Cardiac septum (tissue), 1 donor: ENCODE measurements around the gene TIGD4. TPM values are rescaled to one million over a fixed set of nuclear protein-coding genes. Genes with fewer than 3 reads are reported as not detected.

Source experiments
- DNase-seq: peaks from one replicate; pipeline ENCODE4 v3.0.0-alpha.2; 2020; ENCODE audit warnings: low spot score
- intact Hi-C: fragments of 100-400 bp; cut with DNase I; formaldehyde crosslinking; loops from one replicate; pipeline ENCODE4 v1.14.0; 2022
- total RNA-seq: library from RNA; stranded (reverse); fragmentation: NEBNext Ultra II Directional; extraction: Animal tissue kit (Norgen Biotek cat#: 25700); gene quantifications from one replicate; pipeline ENCODE4 v1.2.1, GENCODE V29; 2021
- donor health status: DM: no; HTN: no; CAD: no.

TIGD4 gene
- total RNA-seq, 1 donor from 2014 or later: 0.40 TPM

- no peak for DNase-seq
- intact Hi-C loops: no loop called here
These were observed 50.1 kb downstream of the TIGD4 start for GRCh38 chr4:152729466-152729865.

GRCh38 chr4:152728343-152728742, 51.2 kb downstream of the TIGD4 start:
- no peak for DNase-seq
- intact Hi-C loops: no loop called here

GRCh38 chr4:152727784-152728183, 51.7 kb downstream of the TIGD4 start:
- no peak for DNase-seq
- intact Hi-C loops: no loop called here

- DNase-seq: no peak
- intact Hi-C loops: no loop called here
These were observed 55.0 kb downstream of the TIGD4 start for GRCh38 chr4:152724494-152724893.

- intact Hi-C loops: no loop called here
- DNase-seq: no peak
These were observed 56.3 kb downstream of the TIGD4 start for GRCh38 chr4:152723236-152723635.

- DNase-seq: no peak
- intact Hi-C loops: no loop called here
These were observed 59.6 kb downstream of the TIGD4 start for GRCh38 chr4:152719801-152720556.

Other genes starting within 250 kb of the TIGD4 start
- 65.5 TPM for gene FBXW7, start 243.6 kb downstream of the TIGD4 start, total RNA-seq
- 1.6 TPM for gene TMEM154, start 99.7 kb downstream of the TIGD4 start, total RNA-seq
- gene ARFIP1, start 224 bp upstream of the TIGD4 start, total RNA-seq: 11.9 TPM
- gene FHDC1, start 156.6 kb upstream of the TIGD4 start, total RNA-seq: 0.22 TPM